OCI-LY7 (cell line): ENCODE data around the gene FST. TPM values are rescaled to one million over a fixed set of nuclear protein-coding genes. Genes with fewer than 3 reads are reported as not detected.

Experiments
- BruUV-seq: library from RNA; stranded (reverse); fragments of 400-500 nt; replicated peaks from 2 replicates; lab custom pipeline; 2021; lab: Mats Ljungman, UMichigan
- CTCF ChIA-PET: fragments of 300-600 bp; sonication (Branson Sonifier 250); formaldehyde crosslinking; loops from one replicate; lab custom pipeline; 2022; ENCODE audit warnings: antibody characterized with exemption; ENCODE audit not compliant: unreplicated experiment; lab: Charles Lee
- POLR2A ChIA-PET: fragments of 300-600 bp; sonication (Branson Sonifier 250); formaldehyde crosslinking; loops from one replicate; lab custom pipeline; 2022; ENCODE audit warnings: antibody characterized with exemption; lab: Charles Lee
- DNase-seq: peaks from one replicate; pipeline ENCODE4 v3.0.0-alpha.2; 2015; ENCODE audit warnings: low spot score
- H2AFZ ChIP-seq: fragments of 200-600 bp; sonication (generic), shearing (Covaris generic); 2 replicates; pipeline ENCODE4 v1.6.1; 2014; ENCODE audit warnings: mild to moderate bottlenecking, antibody characterized with exemption, low read length, moderate library complexity
- H3K27ac ChIP-seq: fragments of 200-600 bp; sonication (generic); 2 replicates; pipeline ENCODE4 v1.5.1; 2014; ENCODE audit warnings: mixed run types, low read depth, mild to moderate bottlenecking, moderate library complexity, low read length, inconsistent platforms; ENCODE audit not compliant: poor library complexity, severe bottlenecking
- H3K36me3 ChIP-seq: fragments of 200-600 bp; sonication (generic); 2 replicates; pipeline ENCODE4 v1.6.1; 2014; ENCODE audit warnings: mild to moderate bottlenecking, antibody characterized with exemption, low read length, moderate library complexity, mixed read lengths; ENCODE audit not compliant: insufficient read depth
- H3K4me1 ChIP-seq: fragments of 200-600 bp; sonication (generic); 2 replicates; pipeline ENCODE4 v1.5.1; 2014; ENCODE audit warnings: mild to moderate bottlenecking, low read length; ENCODE audit not compliant: insufficient read depth, poor library complexity, severe bottlenecking
- H3K4me2 ChIP-seq: fragments of 200-600 bp; sonication (generic); 2 replicates; pipeline ENCODE4 v1.6.1; 2014; ENCODE audit warnings: mild to moderate bottlenecking, low read length
- H3K4me3 ChIP-seq: fragments of 200-600 bp; sonication (generic); 2 replicates; pipeline ENCODE4 v1.5.1; 2014; ENCODE audit warnings: mild to moderate bottlenecking, low read depth, low read length; ENCODE audit not compliant: poor library complexity, severe bottlenecking
- H3K79me2 ChIP-seq: fragments of 200-600 bp; sonication (generic); 2 replicates; pipeline ENCODE4 v1.6.1; 2016; ENCODE audit warnings: low read depth, mild to moderate bottlenecking, low read length, moderate library complexity, mixed read lengths; ENCODE audit not compliant: insufficient read depth
- H3K9me2 ChIP-seq: fragments of 200-600 bp; sonication (generic); 2 replicates; pipeline ENCODE4 v1.6.1; 2016; ENCODE audit warnings: mild to moderate bottlenecking, low read length, mixed read lengths; ENCODE audit not compliant: insufficient read depth
- H3K9me3 ChIP-seq: fragments of 200-600 bp; sonication (generic); 2 replicates; pipeline ENCODE4 v1.6.1; 2014; ENCODE audit warnings: mild to moderate bottlenecking, mixed run types, low read length, mixed read lengths
- H4K20me1 ChIP-seq: fragments of 200-600 bp; sonication (generic); 2 replicates; pipeline ENCODE4 v1.6.1; 2014; ENCODE audit warnings: mild to moderate bottlenecking, antibody characterized with exemption, low read length, moderate library complexity, mixed read lengths; ENCODE audit not compliant: insufficient read depth
- EZH2phosphoT487 ChIP-seq: fragments of 200-600 bp; sonication (generic); IDR thresholded peaks from 2 replicates; pipeline ENCODE4 v1.6.1; 2018; ENCODE audit warnings: low read depth, borderline replicate concordance, mild to moderate bottlenecking, mixed run types, antibody characterized with exemption, low read length, moderate library complexity, mixed read lengths
- intact Hi-C: fragments of 100-400 bp; cut with micrococcal nuclease; formaldehyde crosslinking; loops from one replicate; pipeline ENCODE4 v1.10.0; 2022; ENCODE audit not compliant: unreplicated experiment
- total RNA-seq, 2 experiments: library from RNA; depleted of rRNA in 1 of 2; stranded (reverse); fragments of >200 nt in 1 of 2; shearing (Covaris generic) in 1 of 2; gene quantifications; 2 replicates each; pipeline ENCODE4 v1.2.3, GENCODE V29; 2014 to 2022
- TF ChIP-seq, protein P1 (sequence below): fragments of 200-600 bp; sonication (generic); conservative IDR thresholded peaks from 2 replicates; pipeline ENCODE4 v1.5.1; 2014; ENCODE audit warnings: mild to moderate bottlenecking, antibody characterized with exemption, low read length, moderate library complexity, mixed read lengths

The FST gene
- total RNA-seq, 2 experiments from 2014 or later = not detected

DNA sequence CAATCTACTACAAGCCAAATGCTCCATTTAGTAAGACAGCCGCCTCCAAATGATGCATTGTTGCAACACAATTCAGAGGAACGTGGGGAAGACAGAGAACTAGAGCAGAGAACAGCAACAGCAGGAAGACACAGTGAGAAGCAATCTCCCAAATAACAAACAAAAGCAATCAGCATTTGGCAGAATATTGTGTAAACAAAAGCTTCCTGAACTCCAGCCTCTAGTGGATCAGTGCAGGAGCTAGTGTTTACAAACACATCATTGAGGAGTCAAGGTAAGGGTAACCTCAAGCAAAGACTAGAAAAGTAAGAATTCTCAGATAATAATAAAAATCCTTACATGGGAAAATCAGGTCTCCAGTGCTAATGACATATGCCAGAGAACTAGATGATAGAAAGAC lies 20.6 kb downstream of the FST start:
- DNase-seq = no peak
- Histone ChIP-seq H3K4me3 (no peak overlapping the region), H3K4me2 (no peak overlapping the region), H3K9me2 (no peaks in the 10 kb centered on the region), H3K36me3 (no peaks in the 10 kb centered on the region), H3K9me3 (no peaks in the 10 kb centered on the region), H3K4me1 (no peaks in the 10 kb centered on the region), H3K27ac (no peak overlapping the region), H2AFZ (no peak overlapping the region), H4K20me1 (no peaks in the 10 kb centered on the region), H3K79me2 (no peaks in the 10 kb centered on the region)
- CTCF ChIA-PET = no interaction called here
- TF ChIP-seq EZH2phosphoT487 = no peak
- TF ChIP-seq, protein P1, sequence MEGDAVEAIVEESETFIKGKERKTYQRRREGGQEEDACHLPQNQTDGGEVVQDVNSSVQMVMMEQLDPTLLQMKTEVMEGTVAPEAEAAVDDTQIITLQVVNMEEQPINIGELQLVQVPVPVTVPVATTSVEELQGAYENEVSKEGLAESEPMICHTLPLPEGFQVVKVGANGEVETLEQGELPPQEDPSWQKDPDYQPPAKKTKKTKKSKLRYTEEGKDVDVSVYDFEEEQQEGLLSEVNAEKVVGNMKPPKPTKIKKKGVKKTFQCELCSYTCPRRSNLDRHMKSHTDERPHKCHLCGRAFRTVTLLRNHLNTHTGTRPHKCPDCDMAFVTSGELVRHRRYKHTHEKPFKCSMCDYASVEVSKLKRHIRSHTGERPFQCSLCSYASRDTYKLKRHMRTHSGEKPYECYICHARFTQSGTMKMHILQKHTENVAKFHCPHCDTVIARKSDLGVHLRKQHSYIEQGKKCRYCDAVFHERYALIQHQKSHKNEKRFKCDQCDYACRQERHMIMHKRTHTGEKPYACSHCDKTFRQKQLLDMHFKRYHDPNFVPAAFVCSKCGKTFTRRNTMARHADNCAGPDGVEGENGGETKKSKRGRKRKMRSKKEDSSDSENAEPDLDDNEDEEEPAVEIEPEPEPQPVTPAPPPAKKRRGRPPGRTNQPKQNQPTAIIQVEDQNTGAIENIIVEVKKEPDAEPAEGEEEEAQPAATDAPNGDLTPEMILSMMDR = no peak
- no TSS peak for BruUV-seq
- intact Hi-C loops = no loop called here
- POLR2A ChIA-PET = no interaction called here

DNA sequence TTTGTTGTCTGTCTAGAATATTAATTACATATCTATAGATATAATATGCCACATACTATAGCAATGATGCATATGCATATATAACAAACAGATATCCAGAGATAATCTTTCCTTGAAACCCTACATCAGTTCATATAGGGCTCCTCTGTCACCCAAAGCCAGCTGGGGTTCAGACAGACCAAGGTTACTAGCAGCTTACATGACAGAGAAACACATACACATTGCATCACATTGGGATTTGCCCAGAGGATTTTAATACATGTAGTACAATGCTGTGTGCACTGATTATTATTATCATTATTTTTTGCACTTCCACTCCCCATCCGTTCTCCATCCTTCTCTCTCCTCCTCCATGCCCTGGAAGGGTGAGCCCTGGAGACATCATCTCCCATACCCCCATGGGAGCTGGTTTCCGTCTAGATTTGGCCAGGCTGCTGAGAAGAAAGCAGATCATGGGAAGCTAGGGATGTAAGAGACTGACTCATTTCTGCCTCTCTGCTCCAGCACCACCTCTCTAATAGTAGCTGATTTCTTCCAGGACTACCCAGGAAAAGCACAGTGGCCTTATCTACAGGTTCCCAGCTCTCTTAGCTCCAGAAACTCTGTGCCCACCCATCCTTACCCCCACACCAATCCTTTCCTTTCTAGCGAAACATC lies 23.3 kb downstream of the FST start:
- Histone ChIP-seq H3K79me2 (no peaks in the 10 kb centered on the region), H3K36me3 (no peaks in the 10 kb centered on the region), H3K4me1 (no peaks in the 10 kb centered on the region), H3K9me2 (no peaks in the 10 kb centered on the region), H3K4me3 (no peak overlapping the region), H3K4me2 (no peak overlapping the region), H2AFZ (no peak overlapping the region), H4K20me1 (no peaks in the 10 kb centered on the region), H3K27ac (no peak overlapping the region), H3K9me3 (no peaks in the 10 kb centered on the region)
- intact Hi-C loops = no loop called here
- ChIA-PET POLR2A (no interaction called here), CTCF (no interaction called here)
- no TSS peak for BruUV-seq
- no peak for DNase-seq
- TF ChIP-seq, protein P1 = no peak
- TF ChIP-seq EZH2phosphoT487 = no peak

DNA sequence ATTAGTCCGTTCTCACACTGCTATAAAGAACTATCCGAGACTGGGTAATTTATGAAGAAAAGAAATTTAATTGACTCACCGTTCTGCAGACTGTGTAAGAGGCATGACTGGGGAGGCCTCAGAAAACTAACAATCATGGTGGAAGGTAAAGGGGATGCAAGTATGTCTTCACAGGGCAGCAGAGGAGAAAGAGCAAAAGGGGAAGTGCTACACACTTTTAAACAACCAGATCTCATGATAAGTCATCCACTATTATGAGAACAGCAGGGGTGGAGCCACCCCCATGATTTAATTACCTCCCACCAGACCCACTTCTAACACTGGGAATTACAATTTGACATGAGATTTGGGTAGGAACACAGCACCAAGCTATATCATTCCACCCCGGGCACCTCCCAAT lies 26.6 kb downstream of the FST start:
- Histone ChIP-seq H3K4me3 (no peak overlapping the region), H3K27ac (no peak overlapping the region), H3K79me2 (no peaks in the 10 kb centered on the region), H3K9me2 (no peaks in the 10 kb centered on the region), H3K9me3 (no peaks in the 10 kb centered on the region), H3K36me3 (no peaks in the 10 kb centered on the region), H3K4me2 (no peak overlapping the region), H4K20me1 (no peaks in the 10 kb centered on the region), H3K4me1 (no peaks in the 10 kb centered on the region), H2AFZ (no peak overlapping the region)
- TF ChIP-seq EZH2phosphoT487 = no peak
- TF ChIP-seq, protein P1 = no peak
- no TSS peak for BruUV-seq
- POLR2A ChIA-PET = interaction anchor here (0.6 kb wide), 1 partner anchor 24 kb away, joined by 4 read pairs; no protein-coding TSS in a partner anchor
- intact Hi-C loops = no loop called here
- CTCF ChIA-PET = no interaction called here
- no peak for DNase-seq
